ENCODE data around the gene TMEM253.

TMEM253 gene

GRCh38 chr14:21106176-21106497 is 5.3 kb downstream of the TMEM253 start:
- no peak for DNase-seq

GRCh38 chr14:21106498-21107282 is 5.8 kb downstream of the TMEM253 start:
- DNase-seq = peak; percentile 83

- no peak for DNase-seq
These were observed 6.5 kb downstream of the TMEM253 start for GRCh38 chr14:21107283-21107800.

- DNase-seq = no peak
These were observed 7.9 kb downstream of the TMEM253 start for GRCh38 chr14:21108791-21109190.

GRCh38 chr14:21109377-21110138 is 8.7 kb downstream of the TMEM253 start:
- no peak for DNase-seq

- DNase-seq = no peak
These were observed 11.4 kb downstream of the TMEM253 start for GRCh38 chr14:21112255-21112654.

GRCh38 chr14:21113369-21113768 is 12.5 kb downstream of the TMEM253 start:
- no peak for DNase-seq

GRCh38 chr14:21118933-21119332 is 18.1 kb downstream of the TMEM253 start:
- DNase-seq = no peak

- DNase-seq = no peak
These were observed 19.8 kb downstream of the TMEM253 start for GRCh38 chr14:21120686-21121085.

- DNase-seq = no peak
These were observed 20.3 kb downstream of the TMEM253 start for GRCh38 chr14:21121122-21121521.

- no peak for DNase-seq
These were observed 22.6 kb downstream of the TMEM253 start for GRCh38 chr14:21123429-21123828.

GRCh38 chr14:21133901-21134300 is 33.0 kb downstream of the TMEM253 start:
- no peak for DNase-seq

- DNase-seq = no peak
These were observed 35.2 kb downstream of the TMEM253 start for GRCh38 chr14:21136024-21136423.

- DNase-seq = no peak
These were observed 41.5 kb downstream of the TMEM253 start for GRCh38 chr14:21142357-21142756.

GRCh38 chr14:21145437-21145836 is 44.6 kb downstream of the TMEM253 start:
- no peak for DNase-seq

- DNase-seq = no peak
These were observed 48.9 kb downstream of the TMEM253 start for GRCh38 chr14:21149641-21150367.

All from SHP77 treated with DMSO at 0.1 percent for 48 hours (cell line).